Measurements from ENCODE around the gene FLNC. TPM values are rescaled to one million over a fixed set of nuclear protein-coding genes. Genes with fewer than 3 reads are reported as not detected.

FLNC gene
- total RNA-seq, 4 donors from 2014 or later, result 5.7 to 12.6 (median 9.3) TPM

DNA sequence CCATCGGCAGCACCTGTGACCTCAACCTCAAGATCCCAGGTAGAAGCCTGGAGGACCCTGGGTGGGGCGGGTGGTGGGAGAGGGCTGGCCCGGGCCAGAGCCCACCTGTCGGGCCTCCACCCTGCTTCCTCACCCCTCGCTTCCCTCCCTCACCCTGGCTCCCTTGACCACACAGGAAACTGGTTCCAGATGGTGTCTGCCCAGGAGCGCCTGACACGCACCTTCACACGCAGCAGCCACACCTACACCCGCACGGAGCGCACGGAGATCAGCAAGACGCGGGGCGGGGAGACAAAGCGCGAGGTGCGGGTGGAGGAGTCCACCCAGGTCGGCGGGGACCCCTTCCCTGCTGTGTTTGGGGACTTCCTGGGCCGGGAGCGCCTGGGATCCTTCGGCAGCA, 23.6 kb downstream of the FLNC start:
- Histone ChIP-seq H3K9me3 (no peaks in the 10 kb centered on the region), H3K36me3 (no peaks in the 10 kb centered on the region), H3K27me3 (no peaks in the 10 kb centered on the region), H3K4me3 (replicated peaks in 1 of 3) (no peak overlapping the region), H3K4me1 (peaks cover 0 to 1% of the 10 kb centered on the region in 2 donors), H3K27ac (no peak overlapping the region)
- WGBS, 2 donors, result 91 to 94% methylated on average over 3 to 15 of the region's 23 CpGs
- intact Hi-C loops (cut with DNase I), result no loop called here
- DNase-seq, result no peak
- TF ChIP-seq, protein P1, sequence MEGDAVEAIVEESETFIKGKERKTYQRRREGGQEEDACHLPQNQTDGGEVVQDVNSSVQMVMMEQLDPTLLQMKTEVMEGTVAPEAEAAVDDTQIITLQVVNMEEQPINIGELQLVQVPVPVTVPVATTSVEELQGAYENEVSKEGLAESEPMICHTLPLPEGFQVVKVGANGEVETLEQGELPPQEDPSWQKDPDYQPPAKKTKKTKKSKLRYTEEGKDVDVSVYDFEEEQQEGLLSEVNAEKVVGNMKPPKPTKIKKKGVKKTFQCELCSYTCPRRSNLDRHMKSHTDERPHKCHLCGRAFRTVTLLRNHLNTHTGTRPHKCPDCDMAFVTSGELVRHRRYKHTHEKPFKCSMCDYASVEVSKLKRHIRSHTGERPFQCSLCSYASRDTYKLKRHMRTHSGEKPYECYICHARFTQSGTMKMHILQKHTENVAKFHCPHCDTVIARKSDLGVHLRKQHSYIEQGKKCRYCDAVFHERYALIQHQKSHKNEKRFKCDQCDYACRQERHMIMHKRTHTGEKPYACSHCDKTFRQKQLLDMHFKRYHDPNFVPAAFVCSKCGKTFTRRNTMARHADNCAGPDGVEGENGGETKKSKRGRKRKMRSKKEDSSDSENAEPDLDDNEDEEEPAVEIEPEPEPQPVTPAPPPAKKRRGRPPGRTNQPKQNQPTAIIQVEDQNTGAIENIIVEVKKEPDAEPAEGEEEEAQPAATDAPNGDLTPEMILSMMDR (IDR thresholded peaks at IDR 0.05), result no peak
- TF ChIP-seq POLR2A (IDR thresholded peaks at IDR 0.05), result no peak

DNA sequence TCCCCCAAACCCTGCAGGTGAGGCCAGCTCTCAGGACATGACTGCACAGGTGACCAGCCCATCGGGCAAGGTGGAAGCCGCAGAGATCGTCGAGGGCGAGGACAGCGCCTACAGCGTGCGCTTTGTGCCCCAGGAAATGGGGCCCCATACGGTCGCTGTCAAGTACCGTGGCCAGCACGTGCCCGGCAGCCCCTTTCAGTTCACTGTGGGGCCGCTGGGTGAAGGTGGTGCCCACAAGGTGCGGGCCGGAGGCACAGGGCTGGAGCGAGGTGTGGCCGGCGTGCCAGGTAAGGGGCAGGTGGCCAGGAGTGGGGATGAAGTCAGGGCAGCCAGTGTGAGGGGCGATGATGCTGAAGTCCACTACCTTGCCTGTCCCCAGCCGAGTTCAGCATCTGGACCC, 24.2 kb downstream of the FLNC start:
- H3K4me3 ChIP-seq (replicated peaks in 1 of 3), result no peak overlapping the region
- WGBS, 2 donors, result 94 to 97% methylated on average over 19 to 21 of the region's 21 CpGs
- TF ChIP-seq POLR2A (IDR thresholded peaks at IDR 0.05), result no peak
- TF ChIP-seq, protein P1 (IDR thresholded peaks at IDR 0.05), result no peak
- intact Hi-C loops (cut with DNase I), result no loop called here
- no peaks in the 10 kb centered on the region for H3K36me3 ChIP-seq
- no peaks in the 10 kb centered on the region for H3K9me3 ChIP-seq
- no peaks in the 10 kb centered on the region for H3K27me3 ChIP-seq
- H3K27ac ChIP-seq, result no peak overlapping the region
- peaks cover 0 to 7% of the 10 kb centered on the region in 2 donors for H3K4me1 ChIP-seq
- no peak for DNase-seq

DNA sequence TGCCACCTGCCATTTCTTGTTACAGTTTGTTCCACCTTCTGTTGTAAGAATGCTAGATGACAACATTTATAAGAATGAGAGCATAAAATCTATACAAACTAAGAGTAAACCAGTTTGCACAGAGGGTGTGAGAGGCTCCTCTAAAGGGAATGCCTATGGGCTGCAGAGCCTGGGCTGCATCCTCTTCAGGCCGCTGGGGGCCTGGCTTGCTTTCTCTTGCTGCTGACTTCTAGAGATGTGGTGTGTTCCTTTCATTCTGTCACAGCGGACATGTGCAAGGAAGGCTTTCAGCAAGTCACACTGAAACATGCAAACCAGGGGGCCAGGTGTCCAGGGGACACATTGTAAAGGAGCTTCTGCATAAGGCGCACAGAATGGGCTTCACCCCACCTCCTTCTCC, 25.4 kb downstream of the FLNC start:
- WGBS, 2 donors, result 90 to 92% methylated on average over 3 of the region's 3 CpGs
- H3K4me3 ChIP-seq (replicated peaks in 1 of 3), result no peak overlapping the region
- no peaks in the 10 kb centered on the region for H3K9me3 ChIP-seq
- no peak for TF ChIP-seq POLR2A (IDR thresholded peaks at IDR 0.05)
- TF ChIP-seq, protein P1 (IDR thresholded peaks at IDR 0.05), result no peak
- no peak for DNase-seq
- H3K36me3 ChIP-seq, result no peaks in the 10 kb centered on the region
- intact Hi-C loops (cut with DNase I), result no loop called here
- H3K27ac ChIP-seq, result no peak overlapping the region
- no peaks in the 10 kb centered on the region for H3K27me3 ChIP-seq
- H3K4me1 ChIP-seq, result peaks cover 0 to 15% of the 10 kb centered on the region in 2 donors

DNA sequence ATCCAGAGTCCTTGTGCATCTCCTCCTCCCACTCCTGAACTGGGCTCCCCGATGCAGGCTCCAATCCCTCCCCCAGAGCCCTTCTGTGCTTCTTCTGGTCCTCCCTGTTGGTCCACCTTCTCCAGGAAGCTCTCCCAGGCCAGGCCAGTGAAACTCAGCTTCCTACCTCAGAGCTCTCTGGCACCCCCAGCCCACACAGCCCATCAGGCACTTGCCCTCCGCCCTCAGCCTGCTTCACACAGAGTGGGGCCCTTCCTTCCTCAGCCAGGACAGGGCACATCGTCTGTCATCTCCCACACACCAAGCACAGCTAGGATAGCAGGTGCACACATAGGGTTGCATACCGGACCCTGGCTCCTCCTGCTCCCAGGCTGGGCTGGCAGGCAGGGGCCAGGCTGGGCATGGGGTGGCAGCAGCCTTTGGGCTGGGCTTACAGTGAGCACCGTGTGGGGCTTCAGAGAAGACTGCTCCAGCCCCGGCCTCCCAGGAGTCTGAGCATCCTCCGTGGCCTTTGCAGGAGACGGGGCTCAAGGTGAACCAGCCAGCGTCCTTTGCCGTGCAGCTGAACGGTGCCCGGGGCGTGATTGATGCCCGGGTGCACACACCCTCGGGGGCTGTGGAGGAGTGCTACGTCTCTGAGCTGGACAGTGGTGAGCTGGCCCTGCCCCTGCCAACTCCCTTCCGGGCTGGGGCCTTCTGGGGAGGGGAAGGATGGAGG, 26.0 kb downstream of the FLNC start:
- Histone ChIP-seq H3K27me3 (no peaks in the 10 kb centered on the region), H3K4me3 (replicated peaks in 1 of 3) (no peak overlapping the region), H3K36me3 (no peaks in the 10 kb centered on the region), H3K27ac (no peak overlapping the region), H3K4me1 (peaks cover 0 to 15% of the 10 kb centered on the region in 2 donors), H3K9me3 (no peaks in the 10 kb centered on the region)
- 86 to 95% methylated on average over 11 to 16 of the region's 17 CpGs for WGBS, 2 donors
- DNase-seq, result no peak
- TF ChIP-seq, protein P1 (IDR thresholded peaks at IDR 0.05), result no peak
- no peak for TF ChIP-seq POLR2A (IDR thresholded peaks at IDR 0.05)
- intact Hi-C loops (cut with DNase I), result no loop called here

DNA sequence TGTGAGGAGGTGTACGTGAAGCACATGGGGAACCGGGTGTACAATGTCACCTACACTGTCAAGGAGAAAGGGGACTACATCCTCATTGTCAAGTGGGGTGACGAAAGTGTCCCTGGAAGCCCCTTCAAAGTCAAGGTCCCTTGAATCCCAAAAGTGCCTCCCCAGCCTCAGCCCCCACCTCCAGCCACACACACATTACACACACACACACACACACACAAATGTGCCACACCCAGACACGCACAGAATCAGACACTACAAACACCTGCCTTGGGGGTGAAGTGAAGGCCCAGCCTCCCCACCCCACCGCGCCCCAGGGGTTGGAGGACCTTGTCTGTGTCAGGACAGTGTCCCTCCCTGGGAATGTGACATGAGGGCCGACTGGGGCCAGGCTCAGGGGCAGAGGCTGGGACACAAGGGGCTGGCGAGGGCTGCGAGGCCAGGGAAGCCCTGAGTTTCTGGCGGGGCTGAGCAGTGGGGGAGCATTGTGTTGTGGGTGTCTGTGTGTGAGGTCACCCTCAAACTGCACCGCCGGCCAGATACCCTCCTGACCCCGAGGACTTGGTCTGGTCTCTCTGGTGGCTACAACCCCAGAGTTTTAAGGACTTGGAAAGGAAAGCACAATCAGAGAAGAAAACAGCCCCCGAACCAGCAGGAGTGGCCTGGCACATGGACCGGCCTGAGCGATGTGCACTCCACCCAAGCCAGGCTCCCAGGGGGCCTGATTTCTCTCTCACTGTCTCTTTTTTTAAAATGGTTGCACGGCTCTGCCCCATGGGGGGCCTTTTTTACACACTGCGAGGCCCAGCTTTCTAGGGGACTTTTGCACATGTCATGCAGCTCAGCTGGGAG, 28.4 kb downstream of the FLNC start:
- H3K4me3 ChIP-seq (replicated peaks in 1 of 3), result no peak overlapping the region
- peak overlapping the region in 2 of 3 donors; percentile 21 to 50 for H3K27ac ChIP-seq
- no peak for DNase-seq
- no peaks in the 10 kb centered on the region for H3K36me3 ChIP-seq
- intact Hi-C loops (cut with DNase I), result no loop called here
- H3K9me3 ChIP-seq, result no peaks in the 10 kb centered on the region
- TF ChIP-seq POLR2A (IDR thresholded peaks at IDR 0.05), result no peak
- TF ChIP-seq, protein P1 (IDR thresholded peaks at IDR 0.05), result no peak
- H3K27me3 ChIP-seq, result no peaks in the 10 kb centered on the region
- H3K4me1 ChIP-seq, result peaks cover 3 to 17% of the 10 kb centered on the region in 2 donors
- WGBS, 2 donors, result 74% methylated on average over 9 to 15 of the region's 18 CpGs
